ENCODE data around the gene AMOTL2. TPM values are rescaled to one million over a fixed set of nuclear protein-coding genes. Genes with fewer than 3 reads are reported as not detected.

AMOTL2 gene
- total and polyA plus RNA-seq, 2 donors (not counting 1 experiment from before 2014, with no cell fraction given) = not detected

DNA sequence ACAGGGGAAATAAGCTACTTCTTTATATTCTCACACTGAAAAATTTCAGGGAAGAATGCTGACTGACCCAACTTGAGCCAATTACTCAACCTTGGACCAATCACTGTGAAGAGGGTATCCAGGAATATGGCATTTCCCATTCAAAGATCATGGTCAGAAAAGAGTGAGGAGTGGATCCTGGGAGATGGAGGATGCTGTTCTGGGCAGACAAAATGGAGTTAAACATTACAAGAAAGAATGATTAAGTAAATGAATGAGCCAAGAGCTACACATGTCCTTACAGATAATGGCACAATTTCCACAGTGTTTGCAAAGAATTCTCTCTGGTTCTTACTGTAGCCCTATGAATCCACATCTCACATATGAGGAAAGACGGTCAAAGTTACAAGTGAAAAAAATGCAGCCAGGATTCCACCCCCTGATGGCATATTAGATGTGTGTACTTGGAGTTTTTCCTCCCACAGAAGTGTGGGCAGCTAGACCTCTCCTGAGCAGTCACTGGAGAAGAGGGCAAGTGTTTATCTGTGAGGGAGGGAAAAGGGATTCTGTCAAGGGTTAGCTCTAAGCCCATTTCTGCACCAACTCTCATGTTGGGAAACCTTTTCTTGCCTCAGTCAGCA lies 33.8 kb downstream of the AMOTL2 start:
- TF ChIP-seq, protein P1, sequence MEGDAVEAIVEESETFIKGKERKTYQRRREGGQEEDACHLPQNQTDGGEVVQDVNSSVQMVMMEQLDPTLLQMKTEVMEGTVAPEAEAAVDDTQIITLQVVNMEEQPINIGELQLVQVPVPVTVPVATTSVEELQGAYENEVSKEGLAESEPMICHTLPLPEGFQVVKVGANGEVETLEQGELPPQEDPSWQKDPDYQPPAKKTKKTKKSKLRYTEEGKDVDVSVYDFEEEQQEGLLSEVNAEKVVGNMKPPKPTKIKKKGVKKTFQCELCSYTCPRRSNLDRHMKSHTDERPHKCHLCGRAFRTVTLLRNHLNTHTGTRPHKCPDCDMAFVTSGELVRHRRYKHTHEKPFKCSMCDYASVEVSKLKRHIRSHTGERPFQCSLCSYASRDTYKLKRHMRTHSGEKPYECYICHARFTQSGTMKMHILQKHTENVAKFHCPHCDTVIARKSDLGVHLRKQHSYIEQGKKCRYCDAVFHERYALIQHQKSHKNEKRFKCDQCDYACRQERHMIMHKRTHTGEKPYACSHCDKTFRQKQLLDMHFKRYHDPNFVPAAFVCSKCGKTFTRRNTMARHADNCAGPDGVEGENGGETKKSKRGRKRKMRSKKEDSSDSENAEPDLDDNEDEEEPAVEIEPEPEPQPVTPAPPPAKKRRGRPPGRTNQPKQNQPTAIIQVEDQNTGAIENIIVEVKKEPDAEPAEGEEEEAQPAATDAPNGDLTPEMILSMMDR (IDR thresholded peaks at IDR 0.05) = no peak
- no peak for TF ChIP-seq EZH2 (IDR thresholded peaks at IDR 0.05; ENCODE audit: borderline replicate concordance, insufficient read depth, low read depth, low read length, poor library complexity, severe bottlenecking)
- H3K9me3 Mint-ChIP-seq (ENCODE audit: insufficient read depth) = no peaks in the 10 kb centered on the region
- Histone ChIP-seq H3K4me2 (replicated peaks; ENCODE audit: low read depth, low read length, poor library complexity, severe bottlenecking) (no peak overlapping the region), H2AFZ (ENCODE audit: insufficient read depth, low read depth, low read length, poor library complexity, severe bottlenecking) (no peak overlapping the region), H3K36me3 (replicated peaks in 1 of 2; ENCODE audit: control extremely low read depth in 1 of 2, control insufficient read depth in 1 of 2, extremely low read depth in 1 of 2, insufficient read depth in 2 of 2, low read length in 1 of 2) (no peaks in the 10 kb centered on the region), H4K20me1 (ENCODE audit: control insufficient read depth, insufficient read depth, low read length, poor library complexity, severe bottlenecking) (no peaks in the 10 kb centered on the region), H3K27ac (ENCODE audit: low read length in 2 of 2) (no peak overlapping the region), H3K79me2 (ENCODE audit: control insufficient read depth, insufficient read depth, low read length) (no peaks in the 10 kb centered on the region), H3K27me3 (replicated peaks in 1 of 4; ENCODE audit: control extremely low read depth in 1 of 4, control insufficient read depth in 3 of 4, insufficient read depth in 4 of 4, low read length in 3 of 4) (peaks cover 0 to under 1% (median 0%) of the 10 kb centered on the region in 4 experiments), H3K4me1 (ENCODE audit: control insufficient read depth in 2 of 2, insufficient read depth in 2 of 2, low read length in 2 of 2) (no peaks in the 10 kb centered on the region), H3K4me3 (ENCODE audit: control extremely low read depth in 1 of 5, extremely low read depth in 1 of 5, insufficient read depth in 1 of 5, low read depth in 2 of 5, low read length in 4 of 5) (no peak overlapping the region), H3K9ac (ENCODE audit: low read length) (no peak overlapping the region), H3K9me3 (ENCODE audit: control extremely low read depth in 1 of 3, control insufficient read depth in 2 of 3, insufficient read depth in 1 of 3, low read length in 2 of 3) (no peaks in the 10 kb centered on the region)
- no CpG with 5 or more reads among the region's 1 CpG for WGBS (ENCODE audit: insufficient coverage)
- H3K27ac Mint-ChIP-seq = no peak overlapping the region
- H3K4me1 Mint-ChIP-seq = peaks cover 4% of the 10 kb centered on the region
- no peaks in the 10 kb centered on the region for H3K27me3 Mint-ChIP-seq
- ChIA-PET CTCF (interaction anchor here (1.0 kb wide), 1 partner anchor 23 kb away, joined by 3 read pairs; no protein-coding TSS in a partner anchor), POLR2A (no interaction called here)
- ATAC-seq (ENCODE audit: low read depth) (no peak), DNase-seq (no peak)
- intact Hi-C loops (cut with micrococcal nuclease) = no loop called here
- no peak overlapping the region for H3K4me3 Mint-ChIP-seq

- 94% methylated on average over 3 of the region's 5 CpGs for WGBS (ENCODE audit: insufficient coverage)
These were observed 34.3 kb downstream of the AMOTL2 start for GRCh38 chr3:134339913-134340312.

More at GRCh38 chr3:134339913-134340312, 34.3 kb downstream of the AMOTL2 start:
- Mint-ChIP-seq H3K27ac (no peak overlapping the region), H3K4me1 (peaks cover 2% of the 10 kb centered on the region), H3K27me3 (no peaks in the 10 kb centered on the region), H3K4me3 (no peak overlapping the region), H3K9me3 (ENCODE audit: insufficient read depth) (no peaks in the 10 kb centered on the region)
- TF ChIP-seq, protein P1 (IDR thresholded peaks at IDR 0.05) = no peak
- no peak for TF ChIP-seq EZH2 (IDR thresholded peaks at IDR 0.05; ENCODE audit: borderline replicate concordance, insufficient read depth, low read depth, low read length, poor library complexity, severe bottlenecking)
- ChIA-PET POLR2A (no interaction called here), CTCF (interaction anchor here (1.0 kb wide), 1 partner anchor 24 kb away, joined by 3 read pairs; no protein-coding TSS in a partner anchor)
- no peaks in the 10 kb centered on the region for H4K20me1 ChIP-seq (ENCODE audit: control insufficient read depth, insufficient read depth, low read length, poor library complexity, severe bottlenecking)
- intact Hi-C loops (cut with micrococcal nuclease) = no loop called here
- H3K27me3 ChIP-seq (replicated peaks in 1 of 4; ENCODE audit: control extremely low read depth in 1 of 4, control insufficient read depth in 3 of 4, insufficient read depth in 4 of 4, low read length in 3 of 4) = no peaks in the 10 kb centered on the region
- H3K79me2 ChIP-seq (ENCODE audit: control insufficient read depth, insufficient read depth, low read length) = no peaks in the 10 kb centered on the region
- H3K4me1 ChIP-seq (ENCODE audit: control insufficient read depth in 2 of 2, insufficient read depth in 2 of 2, low read length in 2 of 2) = no peaks in the 10 kb centered on the region
- no peak for DNase-seq
- H3K9me3 ChIP-seq (ENCODE audit: control extremely low read depth in 1 of 3, control insufficient read depth in 2 of 3, insufficient read depth in 1 of 3, low read length in 2 of 3) = no peaks in the 10 kb centered on the region
- H3K27ac ChIP-seq (ENCODE audit: low read length in 2 of 2) = no peak overlapping the region
- H3K4me3 ChIP-seq (ENCODE audit: control extremely low read depth in 1 of 5, extremely low read depth in 1 of 5, insufficient read depth in 1 of 5, low read depth in 2 of 5, low read length in 4 of 5) = no peak overlapping the region
- no peak for ATAC-seq (ENCODE audit: low read depth)
- H3K4me2 ChIP-seq (replicated peaks; ENCODE audit: low read depth, low read length, poor library complexity, severe bottlenecking) = no peak overlapping the region
- no peak overlapping the region for H3K9ac ChIP-seq (ENCODE audit: low read length)
- H3K36me3 ChIP-seq (replicated peaks in 1 of 2; ENCODE audit: control extremely low read depth in 1 of 2, control insufficient read depth in 1 of 2, extremely low read depth in 1 of 2, insufficient read depth in 2 of 2, low read length in 1 of 2) = no peaks in the 10 kb centered on the region
- no peak overlapping the region for H2AFZ ChIP-seq (ENCODE audit: insufficient read depth, low read depth, low read length, poor library complexity, severe bottlenecking)
